Natural killer cell treated with Interleukin-12 subunit alpha and Interleukin-12 subunit beta and Interleukin-15 and Interleukin-18, amount 100 ng/mL, for 72 hours (primary cell): ENCODE results near the gene SNED1. TPM values are rescaled to one million over a fixed set of nuclear protein-coding genes. Genes with fewer than 3 reads are reported as not detected.

ENCODE experiments used
- ATAC-seq, 2 donors: fragments of 150-1000 bp; cut with Tn5 transposase in 1 of 2; sonication (Bioruptor Pico), chemical (Tn5 transposase) in 1 of 2; 2 replicates each; pipeline ENCODE4 v1.10.0; 2021
- DNase-seq: peaks from one replicate; pipeline ENCODE4 v3.0.0; 2022; ENCODE audit warnings: low spot score
- H3K27ac Mint-ChIP-seq, 2 donors: 1 replicate in 1 of 2; 2 replicates in 1 of 2; pipeline ENCODE4 v1.8.0; 2022; ENCODE audit warnings: mixed read lengths in 2 of 2, mild to moderate bottlenecking in 1 of 2, moderate library complexity in 1 of 2
- H3K27me3 Mint-ChIP-seq, 2 donors: 1 replicate in 1 of 2; 2 replicates in 1 of 2; pipeline ENCODE4 v1.8.0; 2022; ENCODE audit warnings: mixed read lengths in 2 of 2
- H3K36me3 Mint-ChIP-seq: one replicate; pipeline ENCODE4 v1.8.0; 2022; ENCODE audit warnings: mixed read lengths
- H3K4me1 Mint-ChIP-seq, 2 donors: 1 replicate in 1 of 2; 2 replicates in 1 of 2; pipeline ENCODE4 v1.8.0; 2022; ENCODE audit warnings: low read depth in 2 of 2, mixed read lengths in 2 of 2, mild to moderate bottlenecking in 1 of 2
- H3K4me3 Mint-ChIP-seq: one replicate; pipeline ENCODE4 v1.8.0; 2022; ENCODE audit warnings: mixed read lengths
- H3K9me3 Mint-ChIP-seq: 2 replicates; pipeline ENCODE4 v1.8.0; 2022; ENCODE audit warnings: mixed read lengths
- total RNA-seq, 2 donors: library from RNA; stranded (reverse); gene quantifications; one replicate each; pipeline ENCODE4 v1.2.3, GENCODE V29; 2022

Gene SNED1
- total RNA-seq, 2 donors from 2014 or later = 0.14 TPM; not detected in 1

GRCh38 chr2:241130316-241130715, 131.9 kb downstream of the SNED1 start:
- Mint-ChIP-seq H3K27me3 (no peaks in the 10 kb centered on the region), H3K36me3 (no peaks in the 10 kb centered on the region), H3K4me1 (peaks cover 29 to 36% of the 10 kb centered on the region in 2 donors), H3K9me3 (no peaks in the 10 kb centered on the region), H3K4me3 (peak overlapping the region; percentile 67), H3K27ac (peak overlapping the region; percentile 96 to 98)
- ATAC-seq (no peak), DNase-seq (no peak)

- no peak for ATAC-seq
- H3K27me3 Mint-ChIP-seq = no peaks in the 10 kb centered on the region
- H3K4me1 Mint-ChIP-seq = peaks cover 29 to 36% of the 10 kb centered on the region in 2 donors
- no peaks in the 10 kb centered on the region for H3K36me3 Mint-ChIP-seq
- no peak for DNase-seq
- no peak overlapping the region for H3K27ac Mint-ChIP-seq
- no peaks in the 10 kb centered on the region for H3K9me3 Mint-ChIP-seq
- H3K4me3 Mint-ChIP-seq = no peak overlapping the region
Measured at GRCh38 chr2:241131531-241131930, 133.1 kb downstream of the SNED1 start.

GRCh38 chr2:241132538-241133435, 134.4 kb downstream of the SNED1 start:
- Mint-ChIP-seq H3K27ac (no peak overlapping the region), H3K36me3 (no peaks in the 10 kb centered on the region), H3K4me3 (no peak overlapping the region), H3K27me3 (no peaks in the 10 kb centered on the region), H3K4me1 (peaks cover 24 to 33% of the 10 kb centered on the region in 2 donors), H3K9me3 (no peaks in the 10 kb centered on the region)
- no peak for ATAC-seq
- DNase-seq = no peak

GRCh38 chr2:241133436-241133820, 135.0 kb downstream of the SNED1 start:
- Mint-ChIP-seq H3K36me3 (no peaks in the 10 kb centered on the region), H3K27me3 (no peaks in the 10 kb centered on the region), H3K27ac (no peak overlapping the region), H3K4me1 (peaks cover 18 to 26% of the 10 kb centered on the region in 2 donors), H3K4me3 (no peak overlapping the region), H3K9me3 (no peaks in the 10 kb centered on the region)
- DNase-seq (no peak), ATAC-seq (no peak)

- Mint-ChIP-seq H3K27me3 (no peaks in the 10 kb centered on the region), H3K9me3 (no peaks in the 10 kb centered on the region), H3K4me3 (no peak overlapping the region), H3K27ac (no peak overlapping the region), H3K4me1 (peaks cover 7 to 14% of the 10 kb centered on the region in 2 donors), H3K36me3 (no peaks in the 10 kb centered on the region)
- ATAC-seq (no peak), DNase-seq (no peak)
Measured at GRCh38 chr2:241134711-241135110, 136.3 kb downstream of the SNED1 start.

- H3K27me3 Mint-ChIP-seq = no peaks in the 10 kb centered on the region
- no peak overlapping the region for H3K4me3 Mint-ChIP-seq
Measured at GRCh38 chr2:241135737-241136136, 137.3 kb downstream of the SNED1 start.

GRCh38 chr2:241136191-241136590, 137.8 kb downstream of the SNED1 start:
- H3K9me3 Mint-ChIP-seq = no peaks in the 10 kb centered on the region
- no peak for DNase-seq
- H3K27me3 Mint-ChIP-seq = no peaks in the 10 kb centered on the region
- no peaks in the 10 kb centered on the region for H3K36me3 Mint-ChIP-seq
- ATAC-seq = no peak
- H3K4me1 Mint-ChIP-seq = peaks cover 0 to 5% of the 10 kb centered on the region in 2 donors
- H3K4me3 Mint-ChIP-seq = no peak overlapping the region
- no peak overlapping the region for H3K27ac Mint-ChIP-seq

More at GRCh38 chr2:241135737-241136136, 137.3 kb downstream of the SNED1 start:
- no peaks in the 10 kb centered on the region for H3K9me3 Mint-ChIP-seq
- H3K4me1 Mint-ChIP-seq = peaks cover 0 to 6% of the 10 kb centered on the region in 2 donors
- no peak for ATAC-seq
- no peak overlapping the region for H3K27ac Mint-ChIP-seq
- no peaks in the 10 kb centered on the region for H3K36me3 Mint-ChIP-seq
- DNase-seq = no peak

GRCh38 chr2:241136661-241137260, 138.3 kb downstream of the SNED1 start:
- H3K27ac Mint-ChIP-seq = no peak overlapping the region
- no peaks in the 10 kb centered on the region for H3K9me3 Mint-ChIP-seq
- no peak overlapping the region for H3K4me3 Mint-ChIP-seq
- DNase-seq (no peak), ATAC-seq (no peak)
- no peaks in the 10 kb centered on the region for H3K36me3 Mint-ChIP-seq
- H3K4me1 Mint-ChIP-seq = peaks cover 0 to 5% of the 10 kb centered on the region in 2 donors
- H3K27me3 Mint-ChIP-seq = no peaks in the 10 kb centered on the region

- Mint-ChIP-seq H3K9me3 (no peaks in the 10 kb centered on the region), H3K4me3 (no peak overlapping the region), H3K27me3 (no peaks in the 10 kb centered on the region), H3K36me3 (no peaks in the 10 kb centered on the region), H3K4me1 (peaks cover 0 to 5% of the 10 kb centered on the region in 2 donors), H3K27ac (peak overlapping the region in 1 of 2 donors; percentile 41)
- DNase-seq = no peak
- ATAC-seq = peak in 1 of 2 donors; percentile 17
Measured at GRCh38 chr2:241137276-241138190, 139.1 kb downstream of the SNED1 start.

- no peaks in the 10 kb centered on the region for H3K4me1 Mint-ChIP-seq
- no peak overlapping the region for H3K27ac Mint-ChIP-seq
- H3K4me3 Mint-ChIP-seq = no peak overlapping the region
- no peaks in the 10 kb centered on the region for H3K36me3 Mint-ChIP-seq
- no peak for DNase-seq
- no peaks in the 10 kb centered on the region for H3K9me3 Mint-ChIP-seq
- no peaks in the 10 kb centered on the region for H3K27me3 Mint-ChIP-seq
- no peak for ATAC-seq
Measured at GRCh38 chr2:241138471-241138870, 140.1 kb downstream of the SNED1 start.

- DNase-seq = no peak
- Mint-ChIP-seq H3K36me3 (no peaks in the 10 kb centered on the region), H3K9me3 (no peaks in the 10 kb centered on the region), H3K4me3 (no peak overlapping the region), H3K27me3 (no peaks in the 10 kb centered on the region), H3K27ac (no peak overlapping the region), H3K4me1 (peaks cover 0 to 3% of the 10 kb centered on the region in 2 donors)
- no peak for ATAC-seq
Measured at GRCh38 chr2:241139531-241140444, 141.4 kb downstream of the SNED1 start.

GRCh38 chr2:241140445-241140840, 142.0 kb downstream of the SNED1 start:
- DNase-seq = no peak
- peaks cover 0 to 3% of the 10 kb centered on the region in 2 donors for H3K4me1 Mint-ChIP-seq
- no peaks in the 10 kb centered on the region for H3K36me3 Mint-ChIP-seq
- no peaks in the 10 kb centered on the region for H3K27me3 Mint-ChIP-seq
- H3K9me3 Mint-ChIP-seq = no peaks in the 10 kb centered on the region
- no peak overlapping the region for H3K4me3 Mint-ChIP-seq
- ATAC-seq = no peak
- no peak overlapping the region for H3K27ac Mint-ChIP-seq
